Endothelial cell of hepatic sinusoid (primary cell): ENCODE measurements around the gene SLC25A26.

Experiments
- in situ Hi-C: cut with HindIII; loops from 2 replicates; pipeline ENCODE4 v1.10.0; 2017; ENCODE audit warnings: low sequenced_read_pairs

SLC25A26 gene

DNA sequence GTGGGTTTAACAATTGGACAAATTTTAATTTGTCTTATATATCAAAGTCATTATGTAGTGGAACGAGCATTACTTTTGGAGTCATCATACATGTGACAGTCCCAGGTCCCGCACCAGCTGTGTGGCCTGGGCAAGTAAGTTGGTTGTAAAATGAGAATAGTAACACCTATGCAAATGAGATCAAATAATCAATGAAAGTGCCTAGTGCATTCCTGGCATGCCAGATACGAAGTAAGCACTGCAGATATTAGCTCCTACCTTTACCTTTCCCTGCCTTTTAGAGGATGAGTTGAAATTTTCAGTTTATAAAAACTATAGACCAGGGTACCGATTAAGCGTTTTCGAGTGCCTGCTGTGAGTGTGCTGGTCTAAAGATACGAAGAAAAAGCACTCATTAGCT, 145.9 kb downstream of the SLC25A26 start:
- in situ Hi-C loops = no loop called here

DNA sequence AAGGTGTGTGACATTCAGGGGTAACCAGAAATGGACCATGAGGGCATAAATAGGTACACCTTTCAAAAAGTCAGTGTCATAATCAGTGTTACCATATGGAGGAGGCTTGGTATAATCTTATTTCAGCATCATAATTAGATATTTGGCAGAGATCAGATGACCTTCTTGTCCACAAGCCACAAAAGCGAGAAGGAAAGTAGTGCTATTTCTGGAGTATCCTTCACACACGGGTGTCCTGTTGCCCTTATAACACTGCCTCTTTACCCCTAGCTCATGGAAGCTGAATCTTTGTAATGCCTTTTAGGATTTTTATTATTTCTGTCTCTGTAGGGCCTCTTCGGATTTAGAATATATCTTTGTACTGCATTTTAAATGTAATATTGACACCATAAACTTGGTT, 147.2 kb downstream of the SLC25A26 start:
- in situ Hi-C loops = no loop called here

DNA sequence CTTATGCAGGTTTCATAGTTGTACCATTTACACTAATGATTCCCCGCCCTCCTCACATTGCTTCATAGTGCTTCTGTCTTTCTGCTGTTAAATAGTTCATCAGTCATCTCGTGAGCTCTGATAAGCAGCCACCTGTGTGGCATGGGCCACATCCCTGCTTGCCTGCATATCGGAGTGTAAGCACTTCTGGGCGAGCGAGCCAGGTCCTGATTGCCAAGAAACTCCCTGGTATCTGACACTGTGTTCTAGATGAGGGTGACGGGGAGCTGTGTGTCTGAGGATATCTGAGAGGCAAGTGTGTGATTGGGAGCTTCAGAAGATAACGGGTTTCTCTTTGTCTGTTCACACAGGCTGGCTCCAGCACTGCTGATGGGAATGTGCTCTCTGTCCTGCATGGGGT, 149.4 kb downstream of the SLC25A26 start:
- in situ Hi-C loops = no loop called here

DNA sequence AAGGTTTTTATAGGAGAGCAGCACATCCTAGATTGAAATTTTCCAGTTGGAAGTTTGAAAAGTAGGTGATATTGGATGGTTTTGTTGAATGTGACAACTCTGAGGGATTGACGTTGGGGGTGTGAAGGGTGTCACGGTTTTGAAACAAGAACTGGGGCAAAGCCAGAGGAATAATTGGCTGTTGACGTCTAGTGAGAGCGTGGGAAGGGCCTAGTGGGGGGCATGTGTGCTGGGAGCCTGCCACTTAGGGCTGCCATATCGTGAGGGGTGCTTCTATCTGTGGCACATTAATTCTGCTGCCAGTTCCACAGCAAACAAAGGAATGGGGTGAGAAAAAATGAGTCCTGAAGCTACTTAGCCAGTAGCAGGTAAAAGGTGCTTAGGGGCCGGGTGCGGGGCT, 150.6 kb downstream of the SLC25A26 start:
- in situ Hi-C loops = no loop called here

DNA sequence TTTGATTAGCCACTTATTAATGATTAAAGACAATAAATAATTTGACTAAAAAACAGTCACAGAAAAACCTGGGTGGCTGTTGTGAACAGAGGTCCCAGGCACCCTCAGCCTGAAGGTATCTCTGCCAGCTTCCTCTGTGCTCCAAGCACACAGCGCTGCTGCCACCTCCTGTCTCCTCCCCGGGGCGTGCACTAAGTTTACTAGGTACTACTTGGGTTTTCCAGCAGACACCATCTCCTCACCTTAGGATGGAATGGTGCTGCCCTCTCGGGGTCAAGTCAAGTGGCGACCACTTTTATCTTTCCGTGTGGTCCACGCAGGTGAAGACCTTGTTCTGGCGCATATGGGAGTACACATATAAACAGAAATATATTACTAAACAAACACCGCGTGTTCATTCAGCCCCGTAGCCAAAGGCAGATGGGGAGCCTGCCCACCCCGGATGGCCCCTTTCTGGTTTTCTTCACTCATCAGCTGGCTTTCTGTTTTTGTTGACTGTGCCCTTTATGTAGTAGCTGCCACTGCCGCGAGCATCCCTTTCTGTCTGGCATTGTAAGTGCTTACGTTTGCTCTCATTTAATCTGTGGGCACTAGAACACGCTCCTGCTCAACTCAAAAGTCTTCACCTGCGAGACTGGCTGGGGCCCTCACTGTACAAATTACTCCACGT, 152.0 kb downstream of the SLC25A26 start:
- in situ Hi-C loops = no loop called here

DNA sequence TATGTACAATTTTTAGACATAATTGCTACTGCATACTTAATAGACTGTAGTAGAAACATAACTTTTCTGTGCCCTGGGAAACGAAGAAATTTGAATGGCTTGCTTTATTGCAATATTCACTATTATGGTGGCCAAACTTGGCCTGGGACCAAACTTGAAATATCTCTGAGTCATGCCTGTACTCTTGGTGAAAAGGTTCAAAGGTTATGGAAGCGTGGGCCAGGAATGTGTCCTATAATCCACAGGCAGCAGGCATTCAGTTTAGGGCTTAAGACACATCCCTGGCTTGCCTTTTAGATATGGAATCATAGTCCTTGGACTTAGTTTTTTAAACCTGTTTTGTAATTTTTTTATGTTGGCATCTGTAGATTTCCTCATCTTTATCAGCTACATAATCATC, 155.8 kb downstream of the SLC25A26 start:
- in situ Hi-C loops = no loop called here

DNA sequence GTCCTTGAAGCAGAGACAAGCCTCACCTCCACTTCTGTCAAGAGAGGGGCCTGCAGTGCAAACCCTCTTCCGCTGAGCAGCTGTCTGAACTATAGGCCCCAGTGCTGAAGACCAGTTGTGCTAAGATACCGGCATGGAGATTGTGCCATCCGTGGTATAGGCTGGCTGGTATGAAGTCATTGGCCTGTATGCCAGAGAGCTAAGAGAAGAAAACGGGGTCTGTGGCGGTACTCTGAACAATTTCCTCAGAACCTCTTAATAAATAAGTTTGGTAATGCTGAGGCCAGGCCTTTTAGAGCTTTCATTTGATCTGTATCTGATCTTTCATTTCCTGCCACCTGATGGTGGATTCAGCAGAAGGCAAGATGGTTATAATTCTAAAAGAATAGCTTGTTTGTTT, 157.0 kb downstream of the SLC25A26 start:
- in situ Hi-C loops = no loop called here

DNA sequence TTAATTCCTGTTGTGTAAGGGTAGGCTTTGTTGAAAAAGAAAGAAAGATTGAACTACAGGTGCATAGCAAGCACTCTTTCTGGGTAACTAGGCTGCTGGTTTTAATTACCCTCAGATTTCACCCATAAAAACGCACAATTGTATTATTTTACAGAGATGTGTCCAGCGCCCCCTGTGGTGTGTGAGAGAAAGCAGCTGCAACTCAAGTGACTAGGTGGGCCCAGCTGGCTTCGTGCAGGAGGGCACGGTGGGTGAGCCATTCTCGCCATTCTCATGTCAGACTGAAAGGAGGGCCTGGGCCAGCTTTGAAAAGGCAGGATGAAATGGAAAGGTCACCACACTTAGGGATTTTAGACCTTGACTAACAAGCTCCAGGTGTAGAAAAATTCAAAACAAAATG, 157.5 kb downstream of the SLC25A26 start:
- in situ Hi-C loops = no loop called here

DNA sequence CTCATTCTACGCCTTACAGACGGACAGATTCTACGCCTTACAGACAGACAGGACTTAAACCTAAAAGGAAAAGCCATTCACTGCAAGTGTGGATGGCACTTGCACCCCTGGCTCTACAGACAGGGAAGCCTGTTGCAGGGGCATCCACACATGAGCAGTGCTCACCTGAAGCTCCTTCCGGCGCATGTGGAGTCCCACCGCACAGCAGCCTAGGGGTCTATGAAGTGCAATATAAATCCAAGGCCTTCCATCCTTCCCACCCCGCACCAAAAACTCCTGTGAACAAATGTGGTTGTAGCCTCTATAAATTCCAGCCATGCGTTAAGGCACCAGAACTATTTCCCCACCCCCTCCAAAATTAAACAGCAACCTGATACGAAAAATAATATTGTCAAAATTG, 158.8 kb downstream of the SLC25A26 start:
- in situ Hi-C loops = no loop called here

DNA sequence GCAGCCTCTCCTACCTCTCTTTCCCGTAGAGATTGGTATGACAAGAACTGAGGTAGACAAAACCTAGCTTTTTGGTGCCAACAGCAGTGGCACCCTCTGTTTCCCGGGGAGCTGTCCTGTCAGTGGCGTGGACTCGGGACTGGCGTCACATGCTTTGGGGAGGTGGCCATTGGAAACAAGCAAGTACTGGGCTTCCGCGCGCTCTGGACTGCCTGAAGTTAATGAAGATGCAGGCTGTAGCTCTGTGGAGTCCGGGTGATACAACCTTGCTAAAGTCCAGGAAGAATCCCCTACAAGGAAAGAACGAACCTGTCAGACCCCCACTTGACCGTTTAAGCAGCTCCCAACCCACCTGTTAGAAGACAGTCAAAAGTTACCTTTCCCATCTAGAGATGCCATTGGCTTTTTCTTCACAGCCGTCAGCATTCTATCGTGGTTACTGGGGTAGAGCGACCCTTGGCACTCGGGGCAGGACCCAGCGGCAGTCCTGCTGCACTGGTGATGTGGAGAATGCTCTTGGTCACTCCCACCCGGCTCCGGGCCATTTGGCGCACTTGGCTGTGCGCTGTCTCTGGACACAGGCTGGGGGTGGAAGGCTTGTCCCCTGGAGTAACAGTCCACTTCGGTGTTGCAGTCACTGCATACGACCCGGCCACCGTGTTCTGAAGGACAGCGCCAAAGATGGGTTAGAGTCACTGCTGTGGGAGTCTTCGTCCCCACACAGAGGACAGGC, 159.6 kb downstream of the SLC25A26 start:
- in situ Hi-C loops = no loop called here

DNA sequence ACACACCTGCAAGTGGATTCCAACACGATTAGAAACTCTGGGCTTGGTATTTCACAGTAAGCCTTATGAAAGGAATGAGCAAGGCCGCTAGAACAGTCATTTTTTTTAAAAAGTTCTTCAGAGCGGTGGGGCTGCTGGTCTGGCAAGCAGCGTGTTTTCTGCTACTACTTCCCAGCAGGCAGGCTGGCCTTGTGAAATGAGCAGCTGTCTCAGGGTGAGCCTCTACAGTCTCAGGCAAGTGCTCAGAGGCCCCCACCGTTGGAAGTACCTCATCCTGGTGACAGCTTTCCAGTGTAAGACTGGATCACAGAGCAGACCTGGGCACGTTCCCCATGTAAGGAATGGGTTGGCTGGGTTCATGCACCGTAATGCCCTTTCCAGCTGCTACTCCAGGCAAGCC, 160.8 kb downstream of the SLC25A26 start:
- in situ Hi-C loops = no loop called here

DNA sequence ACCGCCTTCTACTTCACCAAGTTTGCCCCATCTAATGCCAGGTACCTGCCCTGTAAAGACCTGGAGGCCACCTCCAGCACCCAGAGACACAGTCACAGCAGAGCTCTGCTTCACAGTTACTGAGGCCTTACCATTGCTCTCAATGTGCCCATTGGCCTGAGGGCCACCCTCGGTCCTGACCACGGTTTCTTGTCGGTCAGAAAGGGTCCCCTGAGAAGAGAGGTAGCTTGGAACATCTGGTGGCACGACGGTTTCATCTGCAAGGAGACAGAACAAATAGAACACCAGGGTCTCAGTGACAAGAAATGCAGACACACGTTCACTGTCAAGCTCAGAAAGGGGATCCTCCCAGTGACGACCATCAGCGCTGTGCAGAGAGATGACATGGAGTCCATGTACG, 161.3 kb downstream of the SLC25A26 start:
- in situ Hi-C loops = no loop called here

DNA sequence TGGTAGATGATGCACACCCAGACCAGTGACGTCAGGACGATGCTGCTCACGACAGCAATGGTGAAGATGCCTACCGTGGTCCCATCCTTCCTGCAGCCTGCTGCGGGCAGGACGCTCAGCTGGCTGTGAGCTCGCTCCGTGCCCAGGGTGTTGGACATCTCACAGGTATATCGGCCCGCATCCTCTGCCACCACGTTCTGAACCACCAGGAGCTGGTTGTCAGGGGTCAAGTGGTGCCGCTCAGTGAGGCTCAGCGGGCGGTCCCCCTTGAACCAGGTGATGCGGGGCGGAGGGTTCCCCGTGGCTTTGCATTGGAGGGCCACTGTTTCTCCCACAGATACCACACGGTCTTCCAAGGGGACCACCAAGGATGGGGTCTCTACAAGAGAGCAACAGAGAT, 162.2 kb downstream of the SLC25A26 start:
- in situ Hi-C loops = no loop called here

DNA sequence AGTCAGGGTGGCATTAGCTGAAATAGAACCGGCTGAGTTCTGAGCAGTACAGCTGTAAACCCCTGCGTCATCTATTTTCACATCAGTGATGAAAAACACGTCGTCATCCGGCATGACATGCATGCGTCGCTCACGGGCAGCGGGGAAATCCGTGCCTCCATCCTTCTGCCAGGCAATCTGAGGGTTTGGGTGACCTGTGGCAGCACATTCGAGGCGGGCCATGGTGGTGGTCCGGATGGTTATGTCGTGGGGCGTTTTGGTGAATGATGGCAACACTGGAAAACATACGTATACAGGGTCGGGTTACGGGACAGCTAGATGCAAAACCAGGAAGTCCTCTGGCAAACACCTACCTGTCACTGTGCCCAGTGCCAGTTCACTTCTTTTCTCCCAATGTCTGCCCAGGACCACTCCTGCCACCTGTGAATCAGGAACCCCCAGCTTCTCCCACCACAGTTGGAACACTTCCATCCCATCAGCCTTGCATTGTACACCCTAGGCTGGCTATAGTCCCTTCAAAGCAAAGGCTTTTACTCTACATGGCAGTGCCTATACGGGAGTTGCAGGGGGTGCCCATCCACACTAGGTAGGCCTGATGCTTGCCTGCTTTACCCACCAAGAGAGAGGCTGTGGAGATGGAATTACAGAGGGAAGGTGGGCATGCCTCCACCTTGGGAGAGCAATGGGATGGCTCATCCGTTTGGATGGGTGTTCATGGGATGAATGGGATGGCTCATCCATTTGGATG, 163.4 kb downstream of the SLC25A26 start:
- in situ Hi-C loops = no loop called here

DNA sequence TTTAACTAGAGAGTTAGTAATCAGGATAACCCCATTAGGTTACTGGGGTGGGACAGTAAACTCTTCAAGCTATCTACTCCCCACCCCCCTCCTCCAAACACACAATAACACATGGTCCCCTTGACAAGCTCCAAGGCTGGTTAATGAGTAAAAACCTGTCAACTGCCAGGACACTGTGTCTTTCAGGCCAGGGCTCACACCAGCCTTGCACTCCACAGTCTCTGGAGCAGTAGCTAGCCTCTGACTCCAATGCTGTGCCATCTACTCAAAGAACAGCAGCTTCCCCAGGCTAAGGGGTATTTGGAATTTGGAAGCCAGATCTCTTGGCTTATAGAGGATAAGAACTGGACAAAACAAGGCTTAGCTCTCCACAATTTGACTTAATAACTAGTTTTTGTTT, 164.3 kb downstream of the SLC25A26 start:
- in situ Hi-C loops = no loop called here

DNA sequence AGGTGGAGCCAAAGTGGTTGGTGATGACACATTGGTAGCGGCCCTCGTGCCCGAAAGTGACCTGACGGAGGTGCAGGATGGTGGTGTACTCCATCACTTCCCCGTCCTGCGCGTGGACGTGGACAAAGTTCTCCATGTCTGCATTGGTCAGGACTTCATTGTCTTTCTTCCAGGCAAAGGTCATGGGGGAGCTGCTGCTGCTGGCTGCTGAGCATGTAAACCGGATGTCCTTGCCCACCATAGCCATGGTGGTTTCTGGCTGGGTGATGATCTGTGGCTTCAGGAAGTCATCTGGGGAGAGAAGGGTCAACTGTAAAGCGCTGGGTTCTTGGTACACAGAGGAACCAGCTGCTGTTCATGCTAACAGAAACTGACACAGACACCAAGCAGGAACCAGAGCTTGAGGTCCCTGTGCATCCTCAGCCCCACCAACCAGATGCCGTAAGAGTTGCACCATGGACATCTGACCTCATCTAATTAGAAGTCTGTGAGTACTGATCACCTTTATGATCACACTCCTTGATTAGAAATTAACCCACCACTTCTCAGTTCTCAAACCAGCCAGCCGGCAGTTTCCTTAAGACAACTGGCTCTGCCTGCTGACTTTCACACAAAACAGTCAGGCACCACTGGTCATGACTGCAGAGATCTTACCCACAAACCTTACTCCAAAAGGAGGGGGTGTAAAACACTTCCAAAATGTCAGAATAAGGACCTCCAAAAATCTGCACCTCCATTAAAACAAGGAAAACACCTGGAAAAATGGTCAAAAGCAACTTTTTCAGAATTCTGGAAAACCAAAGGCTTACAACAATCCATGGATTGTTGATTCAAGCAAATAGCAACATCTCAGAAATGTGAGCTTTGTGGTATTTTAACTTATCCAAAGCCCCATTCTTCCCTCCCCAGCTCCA, 165.5 kb downstream of the SLC25A26 start:
- in situ Hi-C loops = no loop called here

DNA sequence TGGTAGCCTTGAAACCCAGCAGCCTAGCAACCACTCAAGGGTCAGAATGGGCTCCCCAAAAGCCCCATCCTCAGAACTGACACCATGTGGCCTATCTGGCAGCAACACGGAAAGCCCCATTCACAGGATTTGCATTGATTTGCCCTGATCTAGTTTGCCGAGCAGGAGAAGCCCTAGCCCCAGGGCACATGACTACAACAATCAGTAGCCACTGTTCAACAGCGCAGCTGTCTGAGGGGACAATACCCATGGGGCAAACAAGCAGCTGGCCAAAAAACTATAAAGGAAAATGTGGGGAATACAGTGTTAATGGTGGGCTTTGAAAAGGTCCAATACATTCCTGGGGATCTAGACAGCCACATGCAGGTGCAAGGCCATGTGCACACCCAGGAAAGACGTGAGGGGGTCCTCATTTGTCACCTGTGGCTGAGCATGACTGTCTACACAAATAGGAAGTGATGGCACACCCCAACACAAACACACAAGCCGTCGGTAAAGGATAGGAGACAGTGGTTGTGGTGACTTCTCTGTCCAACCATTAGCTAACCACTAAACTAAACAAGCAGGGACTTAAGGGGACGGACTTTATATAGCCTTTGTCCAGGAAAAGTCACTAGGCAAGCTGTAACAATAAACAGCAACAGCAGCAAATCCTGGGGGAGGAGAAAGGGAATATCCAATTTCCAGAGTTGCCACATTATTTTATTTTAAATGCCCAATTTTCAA, 166.3 kb downstream of the SLC25A26 start:
- in situ Hi-C loops = no loop called here

DNA sequence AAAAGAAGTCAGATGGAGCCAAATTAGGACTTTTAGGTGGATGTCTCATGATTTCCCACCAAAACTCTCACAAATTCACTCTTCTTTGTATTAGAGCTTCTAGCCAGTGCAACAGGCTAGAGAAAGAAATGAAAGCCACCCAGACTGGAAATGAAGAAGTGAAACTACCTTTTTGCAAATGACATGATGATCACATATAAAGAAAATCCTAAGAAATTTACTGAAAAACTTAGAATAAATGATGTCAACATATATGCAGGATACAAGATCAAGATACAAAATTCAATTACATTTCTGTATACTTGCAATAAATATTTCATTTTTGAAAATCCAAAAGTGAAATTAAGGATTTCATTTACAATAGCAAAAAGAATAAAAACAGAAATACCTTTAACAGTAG, 169.2 kb downstream of the SLC25A26 start:
- in situ Hi-C loops = no loop called here

DNA sequence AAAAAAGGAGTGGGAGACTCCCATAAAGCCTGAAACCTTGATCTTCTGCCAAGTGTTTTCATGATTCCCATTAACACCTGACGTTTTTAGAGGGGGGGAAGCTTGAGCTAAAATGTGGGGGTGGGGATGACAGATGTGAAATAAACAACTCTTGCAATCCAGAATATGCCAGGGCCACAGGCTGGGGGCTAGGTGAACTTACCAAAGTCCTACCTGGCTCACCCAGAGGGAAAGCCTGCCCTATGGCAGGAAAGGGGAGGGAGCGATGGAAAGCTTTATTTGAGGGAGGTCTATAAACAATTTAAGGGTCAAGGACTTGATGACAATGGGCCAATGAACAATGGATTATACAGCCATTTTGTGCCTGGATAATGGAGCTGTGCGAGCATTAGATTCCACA, 171.7 kb downstream of the SLC25A26 start:
- in situ Hi-C loops = no loop called here

DNA sequence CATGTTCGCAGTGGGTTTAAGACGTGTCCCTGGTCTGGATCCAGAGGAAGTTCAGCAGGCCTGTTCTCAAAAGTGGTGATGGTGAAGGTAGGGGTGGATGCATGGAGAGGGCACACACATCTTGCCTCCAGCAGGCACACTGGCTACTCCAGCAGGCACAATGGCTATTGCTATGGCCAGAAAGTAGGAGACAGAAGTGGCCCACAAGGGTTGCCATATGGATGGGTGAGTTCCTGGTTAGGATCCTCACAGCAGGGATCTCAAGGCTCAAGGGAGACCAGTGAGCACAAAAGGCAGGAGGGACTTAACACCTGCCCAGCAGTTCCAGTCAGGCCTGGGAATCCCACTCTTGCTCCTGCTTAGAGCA, 172.1 kb downstream of the SLC25A26 start:
- in situ Hi-C loops = no loop called here
